Thymus (tissue), 11 donors: Measurements from ENCODE around the gene LAD1. TPM values are rescaled to one million over a fixed set of nuclear protein-coding genes. Genes with fewer than 3 reads are reported as not detected.

Experiments
- DNase-seq, 9 donors: peaks; one replicate each; pipeline ENCODE4 v3.0.0-alpha.2; 2013; ENCODE audit warnings: low spot score in 9 of 9, low read depth in 6 of 9, missing footprints in 1 of 9
- H3K27ac ChIP-seq, 2 donors: one replicate each; pipeline ENCODE4 v1.5.1; 2013; ENCODE audit warnings: control low read depth in 1 of 2, low read depth in 1 of 2, low read length in 1 of 2, mild to moderate bottlenecking in 1 of 2, moderate library complexity in 1 of 2
- H3K27me3 ChIP-seq, 2 donors: one replicate each; pipeline ENCODE4 v1.5.1; 2013; ENCODE audit warnings: low read length in 1 of 2; ENCODE audit not compliant: control insufficient read depth in 2 of 2, insufficient read depth in 1 of 2
- H3K36me3 ChIP-seq, 2 donors: one replicate each; pipeline ENCODE4 v1.5.1; 2013; ENCODE audit warnings: low read length in 1 of 2, mild to moderate bottlenecking in 1 of 2, moderate library complexity in 1 of 2; ENCODE audit not compliant: control insufficient read depth in 2 of 2, insufficient read depth in 2 of 2
- H3K4me1 ChIP-seq, 2 donors: one replicate each; pipeline ENCODE4 v1.5.1; 2013; ENCODE audit warnings: low read length in 2 of 2; ENCODE audit not compliant: control insufficient read depth in 2 of 2, insufficient read depth in 2 of 2
- H3K4me3 ChIP-seq, 2 donors: one replicate each; pipeline ENCODE4 v1.5.1; 2013; ENCODE audit warnings: low read length in 2 of 2, control low read depth in 1 of 2, mild to moderate bottlenecking in 1 of 2
- H3K9me3 ChIP-seq, 2 donors: one replicate each; pipeline ENCODE4 v1.5.1; 2013; ENCODE audit warnings: low read length in 1 of 2, mild to moderate bottlenecking in 1 of 2; ENCODE audit not compliant: control insufficient read depth in 2 of 2, insufficient read depth in 1 of 2
- WGBS: extraction: QIAGEN DNeasy Blood & Tissue Kit; methylation state at CpG from one replicate; pipeline ENCODE4 v1.1.7; 2013; 5-methylcytosine and 5-hydroxymethylcytosine counted together
- polyA plus RNA-seq: library from polyadenylated mRNA; stranded (reverse); fragments of 200-250 nt; gene quantifications from one replicate; pipeline ENCODE4 v1.2.3, GENCODE V29; 2013
- total RNA-seq: library from RNA; stranded (reverse); fragments of 120-200 nt; gene quantifications from one replicate; pipeline ENCODE4 v1.2.4, GENCODE V29; 2013
- donor health status: healthy.

Gene LAD1
- total and polyA plus RNA-seq, 2 donors, result 9.1 to 19.5 TPM

- no peaks in the 10 kb centered on the region for H3K36me3 ChIP-seq
- no peak for DNase-seq
- H3K9me3 ChIP-seq, result no peaks in the 10 kb centered on the region
- no peak overlapping the region for H3K4me3 ChIP-seq
- no peaks in the 10 kb centered on the region for H3K4me1 ChIP-seq
- H3K27ac ChIP-seq, result no peak overlapping the region
- peaks cover 0 to 2% of the 10 kb centered on the region in 2 donors for H3K27me3 ChIP-seq
- WGBS, result 93% methylated on average over 6 of the region's 6 CpGs
These were observed 34.5 kb upstream of the LAD1 start for GRCh38 chr1:201433609-201434008.

- Histone ChIP-seq H3K9me3 (no peaks in the 10 kb centered on the region), H3K4me3 (no peak overlapping the region), H3K27me3 (peaks cover 0 to 3% of the 10 kb centered on the region in 2 donors), H3K27ac (no peak overlapping the region), H3K36me3 (no peaks in the 10 kb centered on the region), H3K4me1 (no peaks in the 10 kb centered on the region)
- DNase-seq, result no peak
- 89% methylated on average over 4 of the region's 4 CpGs for WGBS
These were observed 31.7 kb upstream of the LAD1 start for GRCh38 chr1:201430776-201431175.

- H3K27me3 ChIP-seq, result peaks cover 0 to 3% of the 10 kb centered on the region in 2 donors
- WGBS, result 94% methylated on average over 18 of the region's 18 CpGs
These were observed 30.8 kb upstream of the LAD1 start for GRCh38 chr1:201429736-201430501.

GRCh38 chr1:201427963-201428362 is 28.8 kb upstream of the LAD1 start:
- WGBS, result 86% methylated on average over 6 of the region's 6 CpGs
- Histone ChIP-seq H3K27me3 (peaks cover 0 to 3% of the 10 kb centered on the region in 2 donors), H3K9me3 (peaks cover 0 to 6% of the 10 kb centered on the region in 2 donors), H3K36me3 (no peaks in the 10 kb centered on the region), H3K4me3 (no peak overlapping the region), H3K27ac (no peak overlapping the region), H3K4me1 (no peaks in the 10 kb centered on the region)
- no peak for DNase-seq

More at GRCh38 chr1:201429736-201430501, 30.8 kb upstream of the LAD1 start:
- Histone ChIP-seq H3K4me3 (no peak overlapping the region), H3K9me3 (peaks cover 0 to under 1% of the 10 kb centered on the region in 2 donors), H3K27ac (no peak overlapping the region), H3K4me1 (no peaks in the 10 kb centered on the region), H3K36me3 (no peaks in the 10 kb centered on the region)
- no peak for DNase-seq

GRCh38 chr1:201426479-201427310 is 27.6 kb upstream of the LAD1 start:
- H3K9me3 ChIP-seq, result peaks cover 0 to 6% of the 10 kb centered on the region in 2 donors
- H3K4me3 ChIP-seq, result no peak overlapping the region
- H3K4me1 ChIP-seq, result no peaks in the 10 kb centered on the region
- peak in 1 of 9 donors; percentile 22 for DNase-seq
- no peak overlapping the region for H3K27ac ChIP-seq
- 33% methylated on average over 15 of the region's 15 CpGs for WGBS
- no peaks in the 10 kb centered on the region for H3K36me3 ChIP-seq
- peaks cover 0 to 3% of the 10 kb centered on the region in 2 donors for H3K27me3 ChIP-seq

GRCh38 chr1:201424146-201424545 is 25.0 kb upstream of the LAD1 start:
- 96% methylated on average over 2 of the region's 2 CpGs for WGBS
- no peaks in the 10 kb centered on the region for H3K4me1 ChIP-seq

GRCh38 chr1:201423655-201424054 is 24.5 kb upstream of the LAD1 start:
- H3K27ac ChIP-seq, result no peak overlapping the region
- peaks cover 0 to 8% of the 10 kb centered on the region in 2 donors for H3K27me3 ChIP-seq
- no peak overlapping the region for H3K4me3 ChIP-seq
- 99% methylated on average over 6 of the region's 6 CpGs for WGBS
- H3K36me3 ChIP-seq, result no peaks in the 10 kb centered on the region
- H3K4me1 ChIP-seq, result no peaks in the 10 kb centered on the region
- no peak for DNase-seq
- peaks cover 0 to 6% of the 10 kb centered on the region in 2 donors for H3K9me3 ChIP-seq

More at GRCh38 chr1:201424146-201424545, 25.0 kb upstream of the LAD1 start:
- Histone ChIP-seq H3K27me3 (peaks cover 0 to 8% of the 10 kb centered on the region in 2 donors), H3K27ac (no peak overlapping the region), H3K36me3 (no peaks in the 10 kb centered on the region), H3K9me3 (peaks cover 0 to 6% of the 10 kb centered on the region in 2 donors), H3K4me3 (no peak overlapping the region)
- no peak for DNase-seq

GRCh38 chr1:201422436-201423030 is 23.4 kb upstream of the LAD1 start:
- 94% methylated on average over 6 of the region's 6 CpGs for WGBS
- Histone ChIP-seq H3K27ac (no peak overlapping the region), H3K4me3 (no peak overlapping the region), H3K9me3 (peaks cover 0 to 6% of the 10 kb centered on the region in 2 donors), H3K27me3 (peaks cover 0 to 8% of the 10 kb centered on the region in 2 donors), H3K36me3 (no peaks in the 10 kb centered on the region), H3K4me1 (no peaks in the 10 kb centered on the region)
- DNase-seq, result no peak
